ENCODE measurements around the gene LMNB1.
"Not testable (repeated sequence)": the region's sequence is repeated elsewhere in the genome, so short reads cannot be mapped to it uniquely, and the experiment has no call there.

Gene LMNB1

DNA sequence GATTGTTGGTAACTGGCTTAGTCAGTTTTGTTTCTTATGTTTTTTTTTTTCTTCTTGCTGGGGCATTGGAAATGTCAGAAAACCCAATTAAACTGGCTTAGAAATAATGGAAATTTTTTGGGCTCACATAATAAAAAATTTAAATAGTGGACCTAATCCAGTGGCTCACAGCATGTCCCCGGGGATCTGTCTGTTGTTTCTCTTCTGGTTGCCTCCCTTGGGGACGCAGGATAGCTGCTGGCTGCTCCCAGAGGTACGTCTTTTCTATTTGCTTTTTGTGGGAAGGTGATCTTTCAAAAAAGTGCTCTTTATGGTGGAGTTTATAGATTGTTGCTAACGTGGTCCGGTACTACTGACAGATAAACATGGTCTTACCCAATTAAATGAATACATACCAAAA lies 52.2 kb downstream of the LMNB1 start:
- DNase-seq, result no peak

DNA sequence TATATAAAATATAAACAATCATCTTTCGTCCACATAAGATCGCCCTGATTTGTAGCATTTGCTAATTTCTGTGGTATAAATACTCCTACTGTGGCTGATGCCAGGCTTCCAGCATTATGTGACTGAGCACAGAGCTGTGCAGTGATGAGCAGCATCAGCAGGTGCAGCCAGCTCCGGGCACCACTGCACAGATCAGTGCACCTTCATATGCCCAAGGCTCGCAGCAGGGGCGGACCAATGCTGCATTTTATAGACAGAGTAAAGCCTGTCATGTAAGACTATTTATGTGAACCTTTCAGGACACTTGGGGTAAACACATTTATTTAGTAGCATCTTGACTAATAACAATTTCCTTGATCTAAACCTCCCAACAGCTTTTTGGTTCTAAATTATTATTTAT lies 53.1 kb downstream of the LMNB1 start:
- no peak for DNase-seq

DNA sequence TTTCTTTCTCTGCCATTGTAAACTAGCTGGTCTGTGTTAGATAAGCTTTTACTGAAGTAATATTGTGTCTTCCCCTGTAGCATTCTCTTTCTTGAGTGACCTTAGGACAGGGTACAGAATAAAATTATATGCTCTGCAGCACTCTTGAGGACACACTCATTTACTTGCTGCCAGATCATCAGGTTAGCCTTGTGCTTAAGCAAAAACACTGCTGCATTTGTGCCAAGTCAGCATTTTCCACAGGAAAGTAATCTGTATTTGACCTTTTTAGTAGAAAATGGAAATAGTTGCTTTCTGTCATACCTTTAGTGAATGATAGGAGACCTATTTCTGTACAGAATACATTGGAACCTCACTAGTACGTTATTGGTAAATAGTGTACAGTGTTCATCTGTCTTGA lies 54.2 kb downstream of the LMNB1 start:
- DNase-seq, result no peak

DNA sequence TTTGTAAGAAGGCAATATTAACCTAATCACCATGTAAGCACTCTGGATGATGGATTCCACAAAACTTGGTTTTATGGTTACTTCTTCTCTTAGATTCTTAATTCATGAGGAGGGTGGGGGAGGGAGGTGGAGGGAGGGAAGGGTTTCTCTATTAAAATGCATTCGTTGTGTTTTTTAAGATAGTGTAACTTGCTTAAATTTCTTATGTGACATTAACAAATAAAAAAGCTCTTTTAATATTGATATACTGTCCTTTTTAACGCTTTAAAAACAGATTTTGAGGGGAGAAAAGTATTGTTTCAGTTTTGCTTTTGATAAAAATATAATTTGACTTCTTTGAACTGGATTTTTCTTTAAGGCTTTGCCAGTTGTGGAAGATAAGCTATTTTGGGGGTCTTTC lies 59.8 kb downstream of the LMNB1 start:
- DNase-seq, result no peak

DNA sequence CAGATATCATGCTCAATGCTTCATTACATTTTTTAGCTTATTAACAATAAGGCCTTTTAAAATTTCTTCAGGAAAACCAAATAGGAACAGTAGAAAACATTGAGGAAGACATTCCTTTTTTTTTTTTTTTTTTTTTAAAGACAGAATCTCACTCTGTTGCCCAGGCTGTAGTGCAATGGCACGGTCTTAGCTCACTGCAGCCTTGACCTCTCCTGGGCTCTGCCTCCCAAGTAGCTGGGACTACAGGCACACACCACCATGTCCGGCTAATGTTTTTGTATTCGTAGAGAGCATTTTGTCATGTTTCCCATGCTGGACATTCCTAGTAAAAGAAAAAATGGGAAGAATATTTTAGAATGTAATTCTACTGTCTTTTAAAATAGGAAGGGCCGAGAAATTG lies 60.3 kb downstream of the LMNB1 start:
- DNase-seq, result no peak

DNA sequence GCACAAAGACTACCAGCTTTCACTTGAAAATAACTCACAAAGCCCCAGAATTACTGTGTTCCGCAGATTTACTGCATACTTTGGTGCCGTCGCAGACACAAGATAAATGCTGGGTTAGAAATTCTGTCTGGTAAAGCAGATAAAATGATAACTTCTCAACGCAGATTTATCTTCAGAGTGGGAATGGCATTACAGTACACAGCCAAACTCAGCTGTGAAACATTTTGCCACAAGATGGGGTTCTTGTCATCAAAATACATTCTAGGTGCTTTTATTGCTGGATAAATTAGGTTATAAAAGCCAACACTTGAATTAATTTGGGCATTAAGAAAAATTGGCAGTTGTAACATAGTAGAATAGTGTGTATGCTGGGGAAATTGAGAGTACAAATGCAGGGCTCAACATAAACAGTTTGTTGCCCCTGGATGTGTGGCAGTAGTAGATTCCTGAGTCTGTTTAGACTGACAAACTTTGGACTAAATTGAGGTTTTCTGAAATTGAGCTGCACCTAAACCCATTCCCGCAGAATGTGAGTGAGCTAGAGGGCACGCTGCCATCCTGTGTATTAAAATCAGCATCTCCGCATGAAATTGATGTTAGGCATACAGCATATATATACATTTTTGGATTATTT lies 61.1 kb downstream of the LMNB1 start:
- DNase-seq, result no peak

DNA sequence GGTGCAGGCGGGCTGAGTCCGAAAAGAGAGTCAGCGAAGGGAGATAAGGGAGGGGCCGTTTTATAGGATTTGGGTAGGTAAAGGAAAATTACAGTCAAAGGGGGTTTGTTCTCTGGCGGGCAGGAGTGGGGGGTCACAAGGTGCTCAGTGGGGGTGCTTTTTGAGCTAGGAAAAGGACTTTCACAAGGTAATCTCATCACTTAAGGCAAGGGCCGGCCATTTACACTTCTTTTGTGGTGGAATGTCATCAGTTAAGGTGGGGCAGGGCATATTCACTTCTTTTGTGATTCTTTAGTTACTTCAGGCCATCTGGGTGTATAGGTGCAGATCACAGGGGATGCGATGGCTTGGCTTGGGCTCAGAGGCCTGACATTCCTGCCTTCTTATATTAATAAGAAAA lies 62.5 kb downstream of the LMNB1 start:
- not testable (repeated sequence) for DNase-seq

DNA sequence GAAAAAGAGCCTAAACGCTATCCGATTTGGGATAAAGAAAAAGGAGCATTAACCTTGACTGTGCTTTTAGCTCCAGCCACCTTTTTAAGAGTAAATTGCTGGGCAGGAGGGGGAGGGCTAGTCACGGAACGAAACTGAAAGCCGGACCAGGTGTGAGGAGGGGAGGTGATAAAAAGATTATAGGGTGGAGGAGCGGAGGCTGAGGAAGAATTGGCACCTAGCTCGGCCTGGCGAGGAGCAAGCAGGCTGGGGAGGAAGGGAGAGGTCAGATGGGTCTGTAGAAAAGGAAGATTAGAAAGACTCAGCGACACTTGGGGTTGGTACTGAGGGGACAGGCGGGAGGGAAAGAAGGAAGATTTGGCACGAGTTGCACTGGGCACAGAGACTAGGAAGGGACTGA lies 66.4 kb downstream of the LMNB1 start:
- DNase-seq, result not testable (repeated sequence)

DNA sequence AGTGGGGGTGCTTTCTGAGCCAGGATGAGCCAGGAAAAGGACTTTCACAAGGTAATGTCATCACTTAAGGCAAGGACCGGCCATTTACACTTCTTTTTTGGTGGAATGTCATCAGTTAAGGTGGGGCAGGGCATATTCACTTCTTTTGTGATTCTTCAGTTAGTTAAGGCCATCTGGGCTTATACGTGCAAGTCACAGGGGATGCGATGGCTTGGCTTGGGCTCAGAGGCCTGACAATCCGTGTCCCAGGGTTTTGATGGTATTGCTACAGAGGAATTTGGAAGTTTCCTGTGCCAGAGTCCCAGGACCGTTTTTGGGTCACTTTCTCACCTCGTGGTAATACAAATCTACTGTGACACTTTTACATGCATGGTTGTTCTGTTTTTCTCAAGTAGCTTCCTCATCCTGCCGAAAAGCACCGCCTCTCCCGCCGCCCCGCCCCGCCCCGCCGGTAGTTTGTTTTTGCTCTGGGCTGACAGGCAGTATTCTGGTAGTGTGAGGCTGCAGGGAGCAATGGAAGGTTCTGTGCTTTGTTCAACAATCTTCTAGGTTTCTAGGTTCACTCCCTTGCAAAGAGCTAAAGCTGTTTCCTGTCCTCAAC lies 68.6 kb downstream of the LMNB1 start:
- peak; percentile 43 for DNase-seq

DNA sequence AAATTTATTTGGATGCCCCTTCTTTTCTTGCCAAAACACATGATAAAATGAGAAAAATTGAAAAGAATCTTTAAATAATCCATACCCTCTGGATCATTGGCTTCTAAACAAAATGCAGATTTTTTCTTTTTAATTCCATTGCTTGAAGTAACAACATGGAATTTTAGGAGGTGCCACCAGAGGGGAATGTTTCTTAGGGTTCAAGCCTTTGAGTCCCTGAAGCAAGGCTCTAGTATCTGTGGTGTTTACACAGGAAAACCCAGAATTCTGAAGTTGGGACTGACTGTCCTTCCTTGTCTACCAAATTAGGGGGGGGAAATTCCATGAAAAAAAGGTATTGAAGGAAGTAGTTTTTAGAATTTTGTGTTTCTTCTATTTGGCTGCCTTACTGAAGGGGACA lies 69.4 kb downstream of the LMNB1 start:
- DNase-seq, result no peak

DNA sequence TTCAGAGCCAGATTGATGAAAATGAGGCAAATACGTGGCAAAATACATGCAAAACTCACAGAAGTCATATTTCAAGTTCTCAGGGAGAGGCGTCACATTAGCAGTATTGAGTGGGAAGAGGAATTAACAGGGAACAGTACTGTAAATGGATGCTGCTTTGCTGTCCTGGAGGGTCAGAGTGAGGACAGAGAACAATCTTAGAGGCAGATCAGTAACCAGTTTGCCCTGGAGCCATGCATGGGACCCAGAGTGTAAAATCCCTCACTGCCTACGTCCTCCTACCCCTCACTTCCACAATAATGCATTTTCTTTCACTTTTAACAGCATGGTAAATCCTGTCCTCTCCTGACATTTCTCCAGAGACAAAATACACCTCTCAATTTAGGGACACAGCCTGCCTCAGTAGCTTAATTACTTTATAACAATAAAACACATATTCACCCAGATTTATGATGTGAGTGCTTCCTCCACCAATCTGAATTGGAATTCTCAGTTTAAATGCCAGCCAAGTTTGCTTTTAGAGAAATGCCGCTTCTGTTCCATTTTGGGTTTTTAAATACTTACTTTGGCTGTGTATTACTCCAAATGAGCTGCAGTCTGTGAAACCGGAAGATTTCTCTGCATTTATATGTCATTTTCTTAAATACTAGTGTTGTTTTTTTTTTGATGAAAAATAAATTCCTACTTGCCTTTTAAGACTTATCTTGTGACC lies 70.0 kb downstream of the LMNB1 start:
- DNase-seq, result no peak

DNA sequence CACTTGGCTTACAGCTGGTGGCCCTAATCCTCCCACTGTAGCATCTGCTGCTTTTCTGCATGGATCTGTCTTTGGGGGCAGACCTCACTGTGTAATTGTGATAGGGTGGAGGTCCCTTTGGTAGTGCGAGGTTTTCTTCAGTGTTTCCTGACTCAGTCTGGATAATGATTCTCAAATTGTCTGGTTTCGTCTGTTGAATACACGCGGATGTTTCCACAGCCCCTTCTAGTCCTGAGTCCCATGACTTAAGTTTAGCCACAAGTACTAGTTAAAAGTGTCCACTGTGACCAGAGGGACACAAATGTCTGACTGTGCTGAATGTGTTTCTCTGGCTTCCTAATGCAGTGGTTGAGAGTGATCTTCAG lies 70.5 kb downstream of the LMNB1 start:
- DNase-seq, result no peak

DNA sequence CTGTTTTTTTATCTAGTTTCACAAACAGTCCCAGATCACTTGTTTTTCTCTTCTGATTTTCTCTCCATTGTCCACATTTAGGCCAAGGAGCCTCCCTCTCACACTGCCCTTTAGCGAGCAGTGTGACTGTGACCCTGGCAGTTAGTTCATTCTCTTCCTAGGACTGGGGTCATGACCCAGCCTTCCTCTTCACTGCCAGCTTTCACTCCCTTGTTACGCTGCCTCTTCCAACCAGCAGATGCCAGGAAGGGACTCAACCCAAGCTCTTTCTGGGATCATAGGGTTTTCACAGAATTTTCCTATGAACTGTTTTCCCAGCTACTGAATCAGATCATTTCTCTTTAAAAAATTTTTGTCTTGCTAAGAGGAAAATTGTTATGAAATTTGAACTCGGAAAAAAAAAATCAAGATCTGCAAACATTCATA lies 70.9 kb downstream of the LMNB1 start:
- no peak for DNase-seq

DNA sequence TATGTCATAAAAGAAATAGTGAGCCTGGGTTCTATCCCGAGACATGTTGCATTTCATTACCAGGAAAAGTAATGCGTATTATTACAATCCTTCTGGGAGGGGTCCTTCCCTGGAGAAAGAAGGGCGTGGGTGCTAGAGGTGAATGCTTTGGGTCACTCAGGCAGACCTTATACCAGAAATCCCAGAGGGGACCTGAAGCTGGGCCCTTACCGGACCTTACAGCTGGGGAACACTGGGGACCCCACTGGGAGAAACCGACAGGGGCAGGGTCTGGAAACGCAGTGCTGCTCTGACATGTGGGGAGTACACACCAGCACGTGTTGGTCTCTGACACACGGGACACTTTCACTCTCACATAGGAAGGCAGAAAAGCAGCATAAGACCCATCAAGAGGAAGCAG lies 71.3 kb downstream of the LMNB1 start:
- no peak for DNase-seq

DNA sequence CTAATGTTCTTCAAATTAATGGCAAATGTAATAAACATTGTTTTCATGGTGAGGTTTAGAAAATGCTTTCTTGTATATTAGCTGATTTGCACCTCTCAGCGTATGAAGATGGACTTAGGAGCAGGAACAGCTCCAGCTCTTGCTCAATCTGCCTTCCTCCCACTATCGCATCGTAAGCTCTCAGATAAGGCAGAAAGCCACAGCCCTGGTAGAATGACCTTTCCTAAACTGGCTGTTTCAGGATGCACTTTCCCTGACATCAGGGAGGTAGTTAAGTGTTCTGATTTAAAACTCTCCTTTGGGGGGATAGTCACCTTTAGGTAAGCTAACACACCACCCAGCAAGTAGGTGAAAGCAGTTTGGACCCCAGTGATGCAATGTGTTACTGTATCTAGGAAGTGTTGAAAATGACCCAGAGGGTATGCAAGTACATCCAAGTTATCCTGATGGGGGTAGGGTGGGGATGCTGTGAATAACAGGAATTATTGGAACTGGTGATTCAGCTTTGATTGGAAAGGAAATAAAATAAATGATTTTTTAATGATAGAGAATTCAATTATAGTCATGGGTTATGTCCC lies 72.3 kb downstream of the LMNB1 start:
- DNase-seq, result no peak

DNA sequence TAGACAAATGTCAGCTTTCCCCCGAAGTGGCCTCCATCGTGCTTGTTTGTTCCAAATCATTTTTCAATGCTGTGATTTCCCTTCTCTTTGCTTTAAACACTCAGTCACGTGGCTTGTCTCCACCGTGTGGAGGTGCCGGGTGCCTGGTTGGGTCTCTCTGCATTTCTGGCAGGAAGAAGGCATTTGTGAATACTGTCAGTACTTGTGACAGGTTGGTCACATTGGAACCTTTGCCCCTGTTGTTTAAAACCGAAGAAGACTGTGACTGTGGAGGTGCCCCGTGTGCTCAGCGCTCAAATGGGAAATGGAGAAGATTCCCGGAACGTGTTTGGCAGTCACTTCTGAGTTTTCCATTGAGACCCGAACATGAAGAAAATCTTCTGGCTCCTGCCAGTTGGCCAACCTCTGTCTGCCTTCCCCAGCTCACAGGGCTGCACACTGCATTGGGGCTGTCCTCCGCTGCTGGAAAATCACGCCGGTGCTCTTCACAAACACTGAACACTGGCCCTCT lies 74.6 kb downstream of the LMNB1 start:
- no peak for DNase-seq

DNA sequence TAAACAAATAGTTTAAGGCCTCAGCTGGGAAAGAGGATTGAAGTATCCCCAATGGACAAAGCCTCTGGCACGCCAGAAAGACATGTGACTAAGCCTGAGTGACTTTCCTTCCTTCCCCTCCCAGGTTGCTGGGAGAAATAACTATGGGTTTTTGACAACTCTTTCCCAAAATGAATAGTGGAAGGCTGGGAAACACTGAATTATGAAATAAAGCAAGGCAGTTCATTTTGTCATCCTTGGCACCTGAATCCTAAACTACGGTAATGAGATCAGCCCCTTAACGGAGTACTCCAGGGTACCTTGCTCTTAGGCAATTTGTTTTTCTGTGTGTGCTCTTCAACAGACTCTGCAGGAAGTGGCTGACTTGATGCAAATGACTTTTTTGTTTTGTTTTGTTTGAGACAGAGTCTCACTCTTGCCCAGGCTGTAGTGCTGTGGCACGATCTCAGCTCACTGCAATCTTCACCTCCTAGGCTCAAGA lies 75.2 kb downstream of the LMNB1 start:
- DNase-seq, result peak; percentile 27

DNA sequence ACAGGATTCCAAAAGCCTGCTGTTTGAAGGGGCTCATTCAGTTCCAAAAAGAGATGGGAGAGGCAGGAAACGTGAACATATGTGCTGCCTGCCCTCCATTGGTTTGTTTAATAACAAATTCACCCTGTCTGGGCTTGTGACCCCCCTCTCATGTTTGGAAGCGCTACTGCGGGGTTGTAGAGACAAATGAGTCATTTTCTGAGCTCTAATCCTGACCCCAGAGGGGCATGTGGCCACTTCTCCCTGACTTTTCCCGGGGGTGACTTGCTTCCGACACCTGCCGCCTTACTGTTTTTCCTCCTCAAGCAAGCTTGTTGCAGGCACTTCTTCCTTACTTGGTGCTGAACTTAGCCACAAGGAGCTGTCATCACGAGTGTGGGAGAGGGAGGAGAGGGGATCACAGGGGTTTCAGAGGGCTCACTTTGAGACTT lies 75.9 kb downstream of the LMNB1 start:
- no peak for DNase-seq

DNA sequence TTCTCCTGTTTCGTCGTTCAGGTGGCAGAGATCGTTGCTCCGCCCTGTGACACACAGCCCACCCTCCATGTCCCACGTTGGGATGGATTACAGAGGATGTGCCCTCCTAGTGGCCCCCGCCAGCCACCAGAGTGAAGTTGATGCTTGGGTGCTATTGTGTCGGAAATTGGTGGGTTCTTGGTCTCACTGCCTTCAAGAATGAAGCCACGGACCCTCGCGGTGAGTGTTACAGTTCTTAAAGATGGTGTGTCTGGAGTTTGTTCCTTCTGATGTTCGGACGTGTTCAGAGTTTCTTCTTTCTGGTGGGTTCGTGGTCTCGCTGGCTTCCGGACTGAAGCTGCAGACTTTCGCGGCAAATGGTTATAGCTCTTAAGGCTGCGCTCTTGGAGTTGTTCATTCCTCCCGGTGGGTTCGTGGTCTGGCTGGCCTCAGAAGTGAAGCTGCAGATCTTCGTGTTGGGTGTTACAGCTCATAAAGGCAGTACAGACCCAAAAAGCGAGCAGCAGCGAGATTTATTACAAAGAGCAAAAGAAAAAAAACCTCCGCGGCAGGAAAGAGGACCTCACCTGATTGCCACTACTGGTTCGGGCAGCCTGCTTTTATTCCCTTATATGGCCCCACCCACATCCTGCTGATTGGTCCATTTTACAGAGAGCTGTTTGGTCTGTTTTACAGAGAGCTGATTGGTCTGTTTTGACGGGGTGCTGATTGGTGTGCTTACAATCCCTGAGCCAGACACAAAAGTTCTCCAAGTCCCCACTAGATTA lies 76.8 kb downstream of the LMNB1 start:
- peak; percentile 68 for DNase-seq

DNA sequence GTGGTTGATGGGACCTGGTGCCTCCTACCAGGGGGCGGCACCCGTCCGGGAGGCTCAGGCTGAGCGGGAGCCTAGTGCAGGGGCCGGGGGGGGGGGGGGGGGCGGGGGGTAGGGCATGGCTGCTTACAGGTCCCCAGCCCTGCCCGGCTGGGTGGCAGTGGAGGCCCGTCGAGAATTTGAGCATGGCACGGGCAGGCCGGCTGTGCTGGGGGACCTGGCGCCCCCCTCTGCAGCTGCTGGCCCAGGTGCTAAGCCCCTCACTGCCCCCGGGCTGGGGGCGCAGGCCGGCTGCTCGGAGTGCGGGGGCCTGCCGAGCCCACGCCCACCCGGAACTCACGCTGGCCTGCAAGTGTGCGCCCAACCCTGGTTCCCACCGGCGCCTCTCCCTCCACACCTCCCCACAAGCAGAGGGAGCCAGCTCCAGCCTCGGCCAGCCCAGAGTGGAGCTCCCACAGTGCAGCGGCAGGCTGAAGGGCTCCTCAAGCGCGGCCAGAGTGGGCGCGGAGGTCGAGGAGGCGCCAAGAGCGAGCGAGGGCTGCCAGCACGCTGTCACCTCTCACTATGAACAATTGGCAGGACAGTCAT lies 77.7 kb downstream of the LMNB1 start:
- DNase-seq, result no peak

DNA sequence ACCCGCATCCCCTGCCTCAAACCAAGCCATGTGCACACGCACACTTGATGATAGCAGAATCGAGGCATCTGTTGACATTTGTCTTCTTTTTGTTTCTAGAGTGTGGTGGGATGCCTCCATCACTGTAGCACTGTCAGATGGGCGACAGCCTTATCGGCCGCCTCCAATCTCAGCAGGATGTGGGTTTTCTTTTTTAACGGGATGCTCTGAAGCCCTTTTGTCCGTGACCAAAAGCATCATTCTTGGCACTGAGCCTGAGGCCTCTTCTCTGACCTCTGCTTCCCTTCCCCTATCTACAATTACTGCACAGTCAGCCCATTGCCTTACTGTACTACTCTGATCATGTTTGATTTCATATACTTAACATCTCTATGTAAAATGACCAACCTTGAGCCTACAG lies 78.3 kb downstream of the LMNB1 start:
- DNase-seq, result no peak
